ENCODE results near the gene CSNK1D. TPM values are rescaled to one million over a fixed set of nuclear protein-coding genes. Genes with fewer than 3 reads are reported as not detected.
A peak's percentile ranks its signal among the peaks of the same experiment; 100 is the strongest.

Gene CSNK1D
- total RNA-seq, 1 experiment from 2014 or later = 111 TPM

DNA sequence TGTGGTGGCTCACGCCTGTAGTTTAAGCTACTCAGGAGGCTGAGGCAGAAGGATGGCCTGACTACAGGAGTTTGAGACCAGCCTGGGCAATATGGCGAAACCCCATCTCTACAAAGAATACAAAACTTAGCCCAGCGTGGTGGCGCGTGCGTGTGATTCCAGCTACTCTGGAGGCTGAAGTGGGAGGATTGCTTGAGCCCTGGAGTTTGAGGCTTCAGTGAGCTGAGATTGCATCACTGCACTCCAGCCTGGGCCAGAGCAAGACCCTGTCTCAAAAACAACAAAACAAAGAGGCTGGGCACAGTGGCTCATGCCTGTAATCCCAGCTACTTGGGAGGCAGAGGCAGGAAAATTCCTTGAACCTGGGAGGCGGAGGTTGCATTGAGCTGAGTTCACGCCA, 7.0 kb upstream of the CSNK1D start:
- no peak overlapping the region for H3K27ac Mint-ChIP-seq
- H3K36me3 Mint-ChIP-seq = no peaks in the 10 kb centered on the region
- no peak for DNase-seq (ENCODE audit: low spot score)
- H3K27me3 Mint-ChIP-seq (ENCODE audit: low read depth) = peaks cover 3% of the 10 kb centered on the region; the same call in 1 of the 2 replicates
- no peak overlapping the region for H3K4me3 Mint-ChIP-seq
- peaks cover 22% of the 10 kb centered on the region for H3K4me1 Mint-ChIP-seq
- ChIA-PET CTCF (interaction anchor here (1.5 to 1.8 kb wide), 2 partner anchors 12 to 44 kb away, joined by 4 to 5 read pairs; no protein-coding TSS in a partner anchor), POLR2A (no interaction called here)
- ATAC-seq = no peak
- TF ChIP-seq GABPB1 (CRISPR knock-in tag; IDR thresholded peaks at IDR 0.05) (0 out of 2 replicates have a peak, but pooled peaks have one; percentile 19), NFATC4 (CRISPR knock-in tag; IDR thresholded peaks at IDR 0.05) (no peak)
- H3K9me3 Mint-ChIP-seq = no peaks in the 10 kb centered on the region

- no peaks in the 10 kb centered on the region for H3K9me3 Mint-ChIP-seq
- ChIA-PET CTCF (interaction anchor here (1.2 kb wide), 1 partner anchor 259 kb away, joined by 3 read pairs; no protein-coding TSS in a partner anchor), POLR2A (no interaction called here)
- peaks cover 25% of the 10 kb centered on the region for H3K4me1 Mint-ChIP-seq
- H3K36me3 Mint-ChIP-seq = no peaks in the 10 kb centered on the region
- ATAC-seq (no peak), DNase-seq (ENCODE audit: low spot score) (no peak)
- no peak overlapping the region for H3K27ac Mint-ChIP-seq
- H3K4me3 Mint-ChIP-seq = no peak overlapping the region
- TF ChIP-seq NFE2L1 (CRISPR knock-in tag; IDR thresholded peaks at IDR 0.05) (0 out of 2 replicates have a peak, but pooled peaks have one; percentile 21), MYBL2 (CRISPR knock-in tag; IDR thresholded peaks at IDR 0.05) (no peak), SMAD3 (CRISPR knock-in tag; IDR thresholded peaks at IDR 0.05; ENCODE audit: borderline replicate concordance) (no peak), USF1 (CRISPR knock-in tag; IDR thresholded peaks at IDR 0.05) (peak; percentile 29; the same call in 1 of the 2 replicates), ZNF423 (CRISPR knock-in tag; IDR thresholded peaks at IDR 0.05) (0 out of 2 replicates have a peak, but pooled peaks have one; percentile 60), ZNF219 (CRISPR knock-in tag; IDR thresholded peaks at IDR 0.05; ENCODE audit: borderline replicate concordance) (no peak)
- TF ChIP-seq, protein P1, sequence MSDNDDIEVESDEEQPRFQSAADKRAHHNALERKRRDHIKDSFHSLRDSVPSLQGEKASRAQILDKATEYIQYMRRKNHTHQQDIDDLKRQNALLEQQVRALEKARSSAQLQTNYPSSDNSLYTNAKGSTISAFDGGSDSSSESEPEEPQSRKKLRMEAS (CRISPR knock-in tag; IDR thresholded peaks at IDR 0.05) = 0 out of 2 replicates have a peak, but pooled peaks have one; percentile 50
- H3K27me3 Mint-ChIP-seq (ENCODE audit: low read depth) = peaks cover 3% of the 10 kb centered on the region; the same call in 1 of the 2 replicates
These were observed 5.4 kb upstream of the CSNK1D start for GRCh38 chr17:82278786-82279391.

DNA sequence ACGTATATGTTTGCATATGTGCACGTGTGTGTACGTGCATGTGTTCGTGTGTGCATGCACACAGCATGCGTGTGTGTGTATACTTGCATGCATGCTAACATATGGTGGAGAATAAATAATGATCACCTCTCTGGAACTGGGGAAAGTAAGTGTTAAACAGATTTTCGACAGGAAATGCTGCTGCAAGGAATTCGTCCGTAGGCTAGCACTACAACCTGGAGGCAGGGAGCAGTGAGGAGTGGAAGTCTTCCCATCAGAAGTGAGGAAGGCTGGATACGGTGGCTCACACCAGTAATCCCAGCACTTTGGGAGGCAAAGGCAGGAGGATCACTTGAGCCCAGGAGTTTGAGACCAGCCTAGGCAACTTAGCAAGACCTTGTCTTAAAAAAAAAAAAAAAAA, 4.8 kb upstream of the CSNK1D start:
- Mint-ChIP-seq H3K9me3 (no peaks in the 10 kb centered on the region), H3K27me3 (ENCODE audit: low read depth) (peaks cover 3% of the 10 kb centered on the region; the same call in 1 of the 2 replicates), H3K36me3 (no peaks in the 10 kb centered on the region), H3K27ac (no peak overlapping the region), H3K4me3 (no peak overlapping the region), H3K4me1 (peaks cover 26% of the 10 kb centered on the region)
- POLR2A ChIA-PET = no interaction called here
- CTCF ChIA-PET = interaction anchor here (1.0 kb wide), 1 partner anchor 42 kb away, joined by 3 read pairs; no protein-coding TSS in a partner anchor
- TF ChIP-seq ZNF396 (CRISPR knock-in tag; IDR thresholded peaks at IDR 0.05; ENCODE audit: borderline replicate concordance) (no peak), IRF2 (CRISPR knock-in tag; IDR thresholded peaks at IDR 0.05; ENCODE audit: borderline replicate concordance, low read depth) (no peak), FOXP1 (CRISPR knock-in tag; IDR thresholded peaks at IDR 0.05; ENCODE audit: borderline replicate concordance) (no peak), ESRRA (CRISPR knock-in tag; IDR thresholded peaks at IDR 0.05; ENCODE audit: borderline replicate concordance) (no peak), JUN (CRISPR knock-in tag; IDR thresholded peaks at IDR 0.05) (no peak), NFE2L1 (CRISPR knock-in tag; IDR thresholded peaks at IDR 0.05) (no peak), CBFB (CRISPR knock-in tag; IDR thresholded peaks at IDR 0.05; ENCODE audit: low read depth) (no peak)
- DNase-seq (ENCODE audit: low spot score) (no peak), ATAC-seq (no peak)

DNA sequence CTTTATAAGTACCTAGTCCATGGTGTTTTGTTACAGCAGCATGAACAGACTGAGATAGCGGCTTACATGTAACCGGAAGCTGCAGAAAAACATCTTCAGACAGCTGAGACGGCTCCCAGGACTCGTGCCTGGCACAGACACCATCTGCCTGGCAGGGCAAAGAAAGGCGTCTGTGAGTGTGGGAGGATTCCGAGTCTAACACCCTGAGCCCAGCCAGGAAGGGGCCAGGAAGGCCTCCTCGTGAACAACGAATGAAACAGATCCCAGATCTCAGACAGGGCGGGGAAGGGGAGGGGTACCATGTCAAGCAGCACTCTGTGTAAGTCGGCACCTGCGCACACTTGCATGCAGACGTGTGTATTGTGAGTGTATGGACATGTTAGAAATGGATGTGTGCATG, 4.4 kb upstream of the CSNK1D start:
- no peaks in the 10 kb centered on the region for H3K9me3 Mint-ChIP-seq
- H3K4me1 Mint-ChIP-seq = peaks cover 26% of the 10 kb centered on the region
- no peak for ATAC-seq
- no peak for DNase-seq (ENCODE audit: low spot score)
- no peaks in the 10 kb centered on the region for H3K36me3 Mint-ChIP-seq
- no peak overlapping the region for H3K27ac Mint-ChIP-seq
- no peak overlapping the region for H3K4me3 Mint-ChIP-seq
- peaks cover 3% of the 10 kb centered on the region; the same call in 1 of the 2 replicates for H3K27me3 Mint-ChIP-seq (ENCODE audit: low read depth)
- ChIA-PET POLR2A (no interaction called here), CTCF (interaction anchor here (1.0 to 1.4 kb wide), 2 partner anchors 41 to 147 kb away, joined by 3 read pairs; no protein-coding TSS in a partner anchor)
- TF ChIP-seq RORB (CRISPR knock-in tag; IDR thresholded peaks at IDR 0.05) = no peak
- no peak for TF ChIP-seq ZNF671 (CRISPR knock-in tag; IDR thresholded peaks at IDR 0.05)
- TF ChIP-seq FOXJ3 (CRISPR knock-in tag; IDR thresholded peaks at IDR 0.05; ENCODE audit: borderline replicate concordance) = no peak
- no peak for TF ChIP-seq FOXP1 (CRISPR knock-in tag; IDR thresholded peaks at IDR 0.05; ENCODE audit: borderline replicate concordance)
- TF ChIP-seq OVOL2 (CRISPR knock-in tag; IDR thresholded peaks at IDR 0.05; ENCODE audit: borderline replicate concordance) = no peak
- no peak for TF ChIP-seq HMGA2 (CRISPR knock-in tag; IDR thresholded peaks at IDR 0.05)
- no peak for TF ChIP-seq NR3C1 (CRISPR knock-in tag; conservative IDR thresholded peaks at IDR 0.05; ENCODE audit: low read depth)
- no peak for TF ChIP-seq SOX15 (CRISPR knock-in tag; IDR thresholded peaks at IDR 0.05)
- TF ChIP-seq NR2C2 (CRISPR knock-in tag; IDR thresholded peaks at IDR 0.05) = no peak
- TF ChIP-seq ATF6 (CRISPR knock-in tag; IDR thresholded peaks at IDR 0.05) = no peak
- TF ChIP-seq, protein P2, sequence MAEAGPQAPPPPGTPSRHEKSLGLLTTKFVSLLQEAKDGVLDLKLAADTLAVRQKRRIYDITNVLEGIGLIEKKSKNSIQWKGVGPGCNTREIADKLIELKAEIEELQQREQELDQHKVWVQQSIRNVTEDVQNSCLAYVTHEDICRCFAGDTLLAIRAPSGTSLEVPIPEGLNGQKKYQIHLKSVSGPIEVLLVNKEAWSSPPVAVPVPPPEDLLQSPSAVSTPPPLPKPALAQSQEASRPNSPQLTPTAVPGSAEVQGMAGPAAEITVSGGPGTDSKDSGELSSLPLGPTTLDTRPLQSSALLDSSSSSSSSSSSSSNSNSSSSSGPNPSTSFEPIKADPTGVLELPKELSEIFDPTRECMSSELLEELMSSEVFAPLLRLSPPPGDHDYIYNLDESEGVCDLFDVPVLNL (CRISPR knock-in tag; IDR thresholded peaks at IDR 0.05; ENCODE audit: borderline replicate concordance, low read depth) = no peak
- TF ChIP-seq, protein P3, sequence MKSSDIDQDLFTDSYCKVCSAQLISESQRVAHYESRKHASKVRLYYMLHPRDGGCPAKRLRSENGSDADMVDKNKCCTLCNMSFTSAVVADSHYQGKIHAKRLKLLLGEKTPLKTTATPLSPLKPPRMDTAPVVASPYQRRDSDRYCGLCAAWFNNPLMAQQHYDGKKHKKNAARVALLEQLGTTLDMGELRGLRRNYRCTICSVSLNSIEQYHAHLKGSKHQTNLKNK (CRISPR knock-in tag; IDR thresholded peaks at IDR 0.05) = no peak
- TF ChIP-seq GABPB1 (CRISPR knock-in tag; IDR thresholded peaks at IDR 0.05) = no peak
